ELR (cell line): ENCODE measurements around the gene ARSG.
"Not testable (repeated sequence)": the region's sequence is repeated elsewhere in the genome, so short reads cannot be mapped to it uniquely, and the experiment has no call there.

Experiments used
- DNase-seq: peaks from one replicate; pipeline ENCODE4 v3.0.0-alpha.2; 2015; ENCODE audit warnings: low read depth

Gene ARSG

GRCh38 chr17:68397108-68397536 lies 105.8 kb downstream of the ARSG start:
- no peak for DNase-seq

GRCh38 chr17:68398691-68399637 lies 107.7 kb downstream of the ARSG start:
- DNase-seq = peak; percentile 94

- DNase-seq = peak; percentile 64
Observed at GRCh38 chr17:68399638-68400403, 108.5 kb downstream of the ARSG start.

GRCh38 chr17:68400404-68400735 lies 109.1 kb downstream of the ARSG start:
- no peak for DNase-seq

GRCh38 chr17:68401288-68401687 lies 110.0 kb downstream of the ARSG start:
- DNase-seq = no peak

- DNase-seq = no peak
Observed at GRCh38 chr17:68403122-68403521, 111.8 kb downstream of the ARSG start.

- DNase-seq = not testable (repeated sequence)
Observed at GRCh38 chr17:68403837-68404236, 112.5 kb downstream of the ARSG start.

DNA sequence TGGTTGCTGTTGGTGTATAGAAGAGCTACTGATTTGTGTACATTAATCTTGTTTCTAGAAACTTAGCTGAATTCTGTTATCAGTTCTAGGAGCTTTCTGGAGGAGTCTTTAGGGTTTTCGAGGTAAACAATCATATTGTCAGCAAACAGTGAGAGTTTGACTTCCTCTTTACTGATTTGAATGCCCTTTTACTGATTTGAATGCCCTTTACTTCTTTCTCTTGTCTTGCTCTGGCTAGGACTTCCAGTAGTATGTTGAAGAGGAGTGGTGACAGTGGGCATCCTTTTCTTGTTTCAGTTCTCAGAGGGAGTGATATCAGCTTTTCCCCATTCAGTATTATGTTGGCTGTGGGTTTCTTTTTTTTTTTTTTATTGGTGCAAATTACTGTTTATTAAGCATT lies 116.4 kb downstream of the ARSG start:
- DNase-seq = not testable (repeated sequence)

DNA sequence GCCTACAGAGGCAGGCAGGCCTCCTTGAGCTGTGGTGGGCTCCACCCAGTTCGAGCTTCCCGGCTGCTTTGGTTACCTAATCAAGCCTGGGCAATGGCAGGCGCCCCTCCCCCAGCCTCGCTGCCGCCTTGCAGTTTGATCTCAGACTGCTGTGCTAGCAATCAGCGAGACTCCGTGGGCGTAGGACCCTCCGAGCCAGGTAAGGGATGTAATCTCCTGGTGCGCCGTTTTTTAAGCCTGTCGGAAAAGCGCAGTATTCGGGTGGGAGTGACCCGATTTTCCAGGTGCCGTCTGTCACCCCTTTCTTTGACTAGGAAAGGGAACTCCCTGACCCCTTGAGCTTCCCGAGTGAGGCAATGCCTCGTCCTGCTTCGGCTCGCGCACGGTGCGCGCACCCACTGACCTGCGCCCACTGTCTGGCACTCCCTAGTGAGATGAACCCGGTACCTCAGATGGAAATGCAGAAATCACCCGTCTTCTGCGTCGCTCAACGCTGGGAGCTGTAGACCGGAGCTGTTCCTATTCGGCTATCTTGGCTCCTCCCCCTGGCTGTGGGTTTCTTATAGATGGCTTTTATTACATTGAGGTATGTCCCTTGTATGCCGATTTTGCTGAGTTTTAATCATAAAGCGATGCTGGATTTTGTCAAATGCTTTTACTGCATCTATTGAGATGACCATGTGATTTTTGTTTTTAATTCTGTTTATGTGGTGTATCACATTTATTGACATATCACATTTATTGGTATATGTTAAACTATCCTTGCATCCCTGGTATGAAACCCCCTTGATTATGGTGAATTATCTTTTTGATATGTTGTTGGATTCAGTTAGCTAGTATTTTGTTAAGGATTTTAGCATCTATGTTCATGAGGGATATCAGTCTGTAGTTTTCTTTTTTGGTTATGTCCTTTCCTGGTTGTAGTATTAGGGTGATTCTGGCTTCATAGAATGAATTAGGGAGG lies 122.6 kb downstream of the ARSG start:
- peak; percentile 71 for DNase-seq

DNA sequence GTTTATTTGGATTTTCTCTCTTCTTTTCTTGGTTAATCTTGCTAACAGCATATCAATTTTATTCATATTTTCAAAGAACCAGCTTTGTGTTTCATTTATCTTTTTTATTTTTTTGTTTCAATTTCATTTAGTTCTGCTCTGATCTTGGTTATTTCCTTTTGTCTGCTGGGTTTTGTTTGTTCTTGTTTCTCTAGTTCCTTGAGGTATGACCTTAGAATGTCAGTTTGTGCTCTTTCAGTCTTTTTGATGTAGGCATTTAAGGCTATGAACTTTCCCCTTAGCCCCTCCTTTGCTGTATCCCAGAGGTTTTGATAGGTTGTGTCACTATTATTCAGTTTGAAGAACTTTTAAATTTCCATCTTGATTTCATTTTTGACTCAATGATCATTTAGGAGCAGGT lies 123.6 kb downstream of the ARSG start:
- not testable (repeated sequence) for DNase-seq

DNA sequence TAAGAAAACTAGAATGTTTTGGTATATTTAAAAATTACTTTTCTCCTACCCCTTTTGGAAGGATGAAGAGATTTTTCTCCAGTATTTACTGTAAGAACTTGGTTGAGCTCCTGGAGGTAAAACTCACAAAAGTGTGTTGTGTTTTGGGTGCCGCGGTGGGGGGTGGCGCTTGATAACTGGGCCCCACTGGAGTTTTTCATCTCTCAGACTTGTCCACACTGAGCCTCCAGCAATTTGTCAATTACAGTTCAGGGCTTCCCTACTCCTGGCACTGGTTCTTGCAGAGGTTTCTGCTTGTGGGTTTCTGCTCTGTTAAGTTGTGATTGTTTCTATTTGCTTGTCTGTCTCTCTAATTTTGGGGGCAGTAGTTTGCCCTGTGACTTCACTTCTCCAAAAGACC lies 126.0 kb downstream of the ARSG start:
- DNase-seq = no peak

GRCh38 chr17:68418876-68419275 lies 127.6 kb downstream of the ARSG start:
- DNase-seq = no peak

DNA sequence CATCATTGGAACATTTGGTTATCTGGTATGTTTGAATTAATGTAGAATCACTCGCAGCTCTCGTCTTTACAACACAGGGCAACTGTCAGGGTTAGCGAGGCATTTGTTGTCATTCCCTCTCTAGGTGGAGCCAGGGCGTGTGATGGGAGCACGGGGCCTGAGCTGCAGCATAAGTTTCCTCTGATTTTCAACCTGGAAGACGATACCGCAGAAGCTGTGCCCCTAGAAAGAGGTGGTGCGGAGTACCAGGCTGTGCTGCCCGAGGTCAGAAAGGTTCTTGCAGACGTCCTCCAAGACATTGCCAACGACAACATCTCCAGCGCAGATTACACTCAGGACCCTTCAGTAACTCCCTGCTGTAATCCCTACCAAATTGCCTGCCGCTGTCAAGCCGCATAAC lies 128.8 kb downstream of the ARSG start:
- DNase-seq = no peak

GRCh38 chr17:68421486-68421885 lies 130.2 kb downstream of the ARSG start:
- no peak for DNase-seq

DNA sequence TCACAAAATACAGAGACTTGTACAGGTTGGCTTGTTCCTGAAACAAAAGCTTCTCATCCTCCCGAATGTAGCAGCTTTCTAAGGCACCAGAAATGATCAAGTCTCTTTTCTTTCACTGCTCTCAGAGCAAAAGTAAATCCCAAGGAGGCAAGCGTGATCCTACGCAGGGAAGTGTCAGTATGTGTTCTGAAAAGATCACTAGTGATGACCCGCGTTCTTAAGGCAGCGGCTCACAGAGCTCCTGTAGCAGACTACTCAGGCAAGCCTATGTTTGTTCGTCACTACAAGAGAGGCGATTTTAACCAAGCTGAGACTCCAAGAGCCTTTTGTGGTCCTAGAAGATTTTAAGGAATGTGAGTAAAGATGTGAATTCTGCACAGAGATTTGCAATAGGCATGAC lies 131.5 kb downstream of the ARSG start:
- no peak for DNase-seq

- no peak for DNase-seq
Observed at GRCh38 chr17:68423251-68423650, 132.0 kb downstream of the ARSG start.

DNA sequence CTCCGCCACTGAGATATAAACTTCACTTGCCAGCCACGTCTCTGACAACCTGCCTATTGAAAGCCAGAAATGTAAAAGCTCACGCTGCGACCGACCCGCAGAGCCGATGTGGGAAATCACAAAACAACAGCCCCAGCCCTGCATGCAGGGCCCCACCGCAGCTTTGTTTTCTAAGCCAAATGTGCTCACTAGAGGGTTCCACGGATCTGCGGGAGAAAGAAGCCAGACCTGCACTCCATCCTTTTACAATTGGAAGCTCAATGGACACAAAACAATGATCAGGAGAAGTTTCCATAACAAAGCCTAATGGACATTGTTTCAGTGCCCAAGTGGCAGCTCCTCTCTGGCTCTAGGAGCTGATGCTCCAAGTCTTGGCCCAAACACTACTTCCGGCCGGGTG lies 132.9 kb downstream of the ARSG start:
- no peak for DNase-seq

GRCh38 chr17:68424861-68425260 lies 133.6 kb downstream of the ARSG start:
- DNase-seq = no peak

- no peak for DNase-seq
Observed at GRCh38 chr17:68425979-68426378, 134.7 kb downstream of the ARSG start.

- DNase-seq = no peak
Observed at GRCh38 chr17:68427575-68427974, 136.3 kb downstream of the ARSG start.

GRCh38 chr17:68428498-68429172 lies 137.3 kb downstream of the ARSG start:
- no peak for DNase-seq
